H9 (cell line): ENCODE results near the gene C10orf120. TPM values are rescaled to one million over a fixed set of nuclear protein-coding genes. Genes with fewer than 3 reads are reported as not detected.

Source experiments
- DNase-seq: peaks from one replicate; pipeline ENCODE4 v3.0.0-alpha.2; 2017
- H2AFZ ChIP-seq: one replicate; pipeline ENCODE4 v1.6.1; 2013; ENCODE audit warnings: mild to moderate bottlenecking, low read length, control low read depth, moderate library complexity
- H2AK5ac ChIP-seq: 2 replicates; pipeline ENCODE4 v1.6.1; 2013; ENCODE audit warnings: low read length, control low read depth, mixed read lengths; ENCODE audit not compliant: insufficient read length
- H2BK120ac ChIP-seq: one replicate; pipeline ENCODE4 v1.6.1; 2013; ENCODE audit warnings: low read depth, mild to moderate bottlenecking, low read length, control low read depth, inconsistent platforms; ENCODE audit not compliant: poor library complexity, severe bottlenecking
- H2BK12ac ChIP-seq: 2 replicates; pipeline ENCODE4 v1.6.1; 2013; ENCODE audit warnings: low read length, control low read depth, mixed read lengths, low read depth; ENCODE audit not compliant: insufficient read length
- H2BK15ac ChIP-seq: 2 replicates; pipeline ENCODE4 v1.6.1; 2013; ENCODE audit warnings: low read depth, low read length, control low read depth
- H2BK20ac ChIP-seq: one replicate; pipeline ENCODE4 v1.6.1; 2013; ENCODE audit warnings: low read depth, mild to moderate bottlenecking, low read length, control low read depth, inconsistent platforms; ENCODE audit not compliant: poor library complexity, severe bottlenecking
- H2BK5ac ChIP-seq: 2 replicates; pipeline ENCODE4 v1.6.1; 2013; ENCODE audit warnings: low read length, control low read depth, mixed read lengths; ENCODE audit not compliant: insufficient read length
- H3K14ac ChIP-seq: 2 replicates; pipeline ENCODE4 v1.6.1; 2013; ENCODE audit warnings: low read length, control low read depth; ENCODE audit not compliant: insufficient read depth
- H3K18ac ChIP-seq: 2 replicates; pipeline ENCODE4 v1.6.1; 2013; ENCODE audit warnings: low read depth, mild to moderate bottlenecking, mixed read lengths, low read length, control low read depth; ENCODE audit not compliant: insufficient read length
- H3K23ac ChIP-seq: 2 replicates; pipeline ENCODE4 v1.6.1; 2013; ENCODE audit warnings: low read length, control low read depth, mixed read lengths, low read depth; ENCODE audit not compliant: insufficient read length
- H3K23me2 ChIP-seq: 2 replicates; pipeline ENCODE4 v1.6.1; 2013; ENCODE audit warnings: low read depth, mild to moderate bottlenecking, mixed read lengths, low read length, control low read depth; ENCODE audit not compliant: insufficient read length, poor library complexity, severe bottlenecking
- H3K27ac ChIP-seq: 2 replicates; pipeline ENCODE4 v1.5.1; 2013; ENCODE audit warnings: low read length, control low read depth, mixed read lengths, low read depth; ENCODE audit not compliant: insufficient read length
- H3K27me3 ChIP-seq: 2 replicates; pipeline ENCODE4 v1.6.1; 2013; ENCODE audit warnings: low read length, control low read depth, inconsistent platforms; ENCODE audit not compliant: insufficient read depth
- H3K4ac ChIP-seq: 2 replicates; pipeline ENCODE4 v1.6.1; 2013; ENCODE audit warnings: low read depth, mild to moderate bottlenecking, control low read depth, inconsistent platforms, low read length, moderate library complexity
- H3K4me1 ChIP-seq: 2 replicates; pipeline ENCODE4 v1.6.1; 2013; ENCODE audit warnings: low read length, control low read depth, inconsistent platforms; ENCODE audit not compliant: insufficient read depth
- H3K4me2 ChIP-seq: 2 replicates; pipeline ENCODE4 v1.6.1; 2013; ENCODE audit warnings: low read length, control low read depth, mixed read lengths; ENCODE audit not compliant: insufficient read length, insufficient read depth
- H3K56ac ChIP-seq: 2 replicates; pipeline ENCODE4 v1.6.1; 2013; ENCODE audit warnings: low read depth, mild to moderate bottlenecking, mixed read lengths, low read length, control low read depth; ENCODE audit not compliant: insufficient read length
- H3K79me1 ChIP-seq: 2 replicates; pipeline ENCODE4 v1.6.1; 2013; ENCODE audit warnings: low read depth, mild to moderate bottlenecking, moderate library complexity, low read length, control low read depth, inconsistent platforms; ENCODE audit not compliant: insufficient read depth, poor library complexity, severe bottlenecking
- H3K79me2 ChIP-seq: 2 replicates; pipeline ENCODE4 v1.6.1; 2013; ENCODE audit warnings: low read length, control low read depth, inconsistent platforms; ENCODE audit not compliant: insufficient read depth
- H3K9ac ChIP-seq: 2 replicates; pipeline ENCODE4 v1.6.1; 2013; ENCODE audit warnings: low read length, control low read depth, mixed read lengths; ENCODE audit not compliant: insufficient read length; ENCODE audit errors: extremely low read depth
- H3K9me3 ChIP-seq: one replicate; pipeline ENCODE4 v1.6.1; 2013; ENCODE audit warnings: low read depth, low read length, inconsistent platforms; ENCODE audit not compliant: control insufficient read depth
- H3T11ph ChIP-seq: one replicate; pipeline ENCODE4 v1.6.1; 2013; ENCODE audit warnings: mild to moderate bottlenecking, low read length, control low read depth, inconsistent platforms
- H4K20me1 ChIP-seq: one replicate; pipeline ENCODE4 v1.6.1; 2013; ENCODE audit not compliant: control insufficient read depth, insufficient read length, insufficient read depth
- H4K5ac ChIP-seq: 2 replicates; pipeline ENCODE4 v1.6.1; 2013; ENCODE audit warnings: low read depth, mild to moderate bottlenecking, mixed read lengths, low read length, control low read depth; ENCODE audit not compliant: insufficient read length
- H4K8ac ChIP-seq: replicated peaks from 2 replicates; pipeline ENCODE4 v1.6.1; 2013; ENCODE audit warnings: low read length, control low read depth, mixed read lengths, low read depth; ENCODE audit not compliant: insufficient read length
- H4K91ac ChIP-seq: 2 replicates; pipeline ENCODE4 v1.6.1; 2013; ENCODE audit warnings: low read depth, mild to moderate bottlenecking, moderate library complexity, mixed read lengths, low read length, control low read depth; ENCODE audit not compliant: insufficient read length
- H3K27ac Mint-ChIP-seq, 3 experiments: 2 replicates in 2 of 3; 3 replicates in 1 of 3; pipeline ENCODE4 v1.8.0; 2020 to 2021; ENCODE audit warnings: mixed read lengths in 3 of 3, mild to moderate bottlenecking in 1 of 3, moderate library complexity in 1 of 3
- H3K27me3 Mint-ChIP-seq: 2 replicates; pipeline ENCODE4 v1.8.0; 2021; ENCODE audit warnings: low read depth, mild to moderate bottlenecking, moderate library complexity, mixed read lengths
- H3K36me3 Mint-ChIP-seq, 3 experiments: 2 replicates in 2 of 3; 3 replicates in 1 of 3; pipeline ENCODE4 v1.8.0; 2020 to 2021; ENCODE audit warnings: low read depth in 3 of 3, mixed read lengths in 3 of 3; ENCODE audit not compliant: insufficient read depth in 1 of 3
- H3K4me1 Mint-ChIP-seq, 2 experiments: 2 replicates each; pipeline ENCODE4 v1.8.0; 2020; ENCODE audit warnings: mixed read lengths in 2 of 2
- H3K4me3 Mint-ChIP-seq, 2 experiments: 2 replicates in 1 of 2; 3 replicates in 1 of 2; pipeline ENCODE4 v1.8.0; 2020 to 2021; ENCODE audit warnings: mild to moderate bottlenecking in 2 of 2, mixed read lengths in 2 of 2, moderate library complexity in 1 of 2
- H3K9me3 Mint-ChIP-seq, 2 experiments: 2 replicates in 1 of 2; 3 replicates in 1 of 2; pipeline ENCODE4 v1.8.0; 2020; ENCODE audit warnings: mild to moderate bottlenecking in 2 of 2, mixed read lengths in 2 of 2, moderate library complexity in 1 of 2
- WGBS: extraction: QIAGEN DNeasy Blood & Tissue Kit; methylation state at CpG from one replicate; pipeline ENCODE4 v1.1.7; 2013; ENCODE audit warnings: missing lambda C conversion rate, low lambda C conversion rate, mixed read lengths; ENCODE audit not compliant: insufficient read length; ENCODE audit errors: extremely low coverage; 5-methylcytosine and 5-hydroxymethylcytosine counted together
- total RNA-seq: library from RNA; stranded (reverse); gene quantifications from 2 replicates; pipeline ENCODE4 v1.2.1, GENCODE V29; 2021
- TF ChIP-seq, protein P1 (sequence below): fragments of 200-600 bp; sonication (generic); conservative IDR thresholded peaks from 3 replicates; pipeline ENCODE4 v1.8.0; 2021; ENCODE audit warnings: antibody characterized with exemption, mild to moderate bottlenecking

C10orf120 gene
- total RNA-seq, 1 experiment from 2014 or later, result not detected

GRCh38 chr10:122738031-122738430 lies 38.4 kb upstream of the C10orf120 start:
- no peak overlapping the region for H3K18ac ChIP-seq
- no peak overlapping the region for H2BK120ac ChIP-seq
- no peaks in the 10 kb centered on the region for H3K23me2 ChIP-seq
- no peak overlapping the region for H4K8ac ChIP-seq
- H3K4ac ChIP-seq, result no peak overlapping the region
- no peak overlapping the region for H4K5ac ChIP-seq
- H3K4me3 Mint-ChIP-seq, result no peak overlapping the region
- no peaks in the 10 kb centered on the region for H3K36me3 Mint-ChIP-seq
- H2AK5ac ChIP-seq, result no peak overlapping the region
- no peaks in the 10 kb centered on the region for H3K79me1 ChIP-seq
- H3K4me2 ChIP-seq, result no peak overlapping the region
- H3K56ac ChIP-seq, result no peak overlapping the region
- no peak overlapping the region; a peak in 2 of 7 replicates for H3K27ac Mint-ChIP-seq
- H3K27me3 Mint-ChIP-seq, result no peaks in the 10 kb centered on the region
- WGBS, result no CpG with 5 or more reads among the region's 2 CpGs
- no peak for DNase-seq
- no peak overlapping the region for H2BK5ac ChIP-seq
- no peaks in the 10 kb centered on the region for H3K9me3 Mint-ChIP-seq
- H3K23ac ChIP-seq, result no peak overlapping the region
- no peak overlapping the region for H2BK12ac ChIP-seq
- peaks cover 4% of the 10 kb centered on the region; the same call in 1 of the 2 replicates for H3K4me1 ChIP-seq
- H3K9me3 ChIP-seq, result no peaks in the 10 kb centered on the region
- H3K27ac ChIP-seq, result no peak overlapping the region
- TF ChIP-seq, protein P1, sequence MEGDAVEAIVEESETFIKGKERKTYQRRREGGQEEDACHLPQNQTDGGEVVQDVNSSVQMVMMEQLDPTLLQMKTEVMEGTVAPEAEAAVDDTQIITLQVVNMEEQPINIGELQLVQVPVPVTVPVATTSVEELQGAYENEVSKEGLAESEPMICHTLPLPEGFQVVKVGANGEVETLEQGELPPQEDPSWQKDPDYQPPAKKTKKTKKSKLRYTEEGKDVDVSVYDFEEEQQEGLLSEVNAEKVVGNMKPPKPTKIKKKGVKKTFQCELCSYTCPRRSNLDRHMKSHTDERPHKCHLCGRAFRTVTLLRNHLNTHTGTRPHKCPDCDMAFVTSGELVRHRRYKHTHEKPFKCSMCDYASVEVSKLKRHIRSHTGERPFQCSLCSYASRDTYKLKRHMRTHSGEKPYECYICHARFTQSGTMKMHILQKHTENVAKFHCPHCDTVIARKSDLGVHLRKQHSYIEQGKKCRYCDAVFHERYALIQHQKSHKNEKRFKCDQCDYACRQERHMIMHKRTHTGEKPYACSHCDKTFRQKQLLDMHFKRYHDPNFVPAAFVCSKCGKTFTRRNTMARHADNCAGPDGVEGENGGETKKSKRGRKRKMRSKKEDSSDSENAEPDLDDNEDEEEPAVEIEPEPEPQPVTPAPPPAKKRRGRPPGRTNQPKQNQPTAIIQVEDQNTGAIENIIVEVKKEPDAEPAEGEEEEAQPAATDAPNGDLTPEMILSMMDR, result no peak
- no peaks in the 10 kb centered on the region for H4K20me1 ChIP-seq
- no peak overlapping the region for H4K91ac ChIP-seq
- no peaks in the 10 kb centered on the region for H3K27me3 ChIP-seq
- no peak overlapping the region for H2AFZ ChIP-seq
- no peak overlapping the region for H2BK15ac ChIP-seq
- no peak overlapping the region for H3K14ac ChIP-seq
- H3T11ph ChIP-seq, result no peak overlapping the region
- H2BK20ac ChIP-seq, result no peak overlapping the region
- no peak overlapping the region for H3K9ac ChIP-seq
- no peaks in the 10 kb centered on the region for H3K79me2 ChIP-seq
- H3K4me1 Mint-ChIP-seq, result peaks cover 11 to 13% of the 10 kb centered on the region in 2 experiments
